GM18858 (cell line): ENCODE data around the gene AK5.

Experiments used
- ATAC-seq: cut with Tn5 transposase; IDR thresholded peaks from one replicate; pipeline ENCODE4 v1.9.1; 2021; ENCODE audit not compliant: unreplicated experiment

The AK5 gene

GRCh38 chr1:77579547-77579946, 297.7 kb downstream of the AK5 start:
- no peak for ATAC-seq

GRCh38 chr1:77582905-77583304, 301.1 kb downstream of the AK5 start:
- ATAC-seq: peak; percentile 59

GRCh38 chr1:77583483-77583882, 301.7 kb downstream of the AK5 start:
- no peak for ATAC-seq

- no peak for ATAC-seq
Measured at GRCh38 chr1:77584884-77585283, 303.1 kb downstream of the AK5 start.

GRCh38 chr1:77585610-77586314, 303.9 kb downstream of the AK5 start:
- ATAC-seq: no peak

- no peak for ATAC-seq
Measured at GRCh38 chr1:77589231-77589630, 307.4 kb downstream of the AK5 start.

- ATAC-seq: no peak
Measured at GRCh38 chr1:77590651-77591050, 308.8 kb downstream of the AK5 start.

- ATAC-seq: no peak
Measured at GRCh38 chr1:77592906-77593305, 311.1 kb downstream of the AK5 start.

- peak; percentile 95 for ATAC-seq
Measured at GRCh38 chr1:77594366-77595112, 312.7 kb downstream of the AK5 start.

GRCh38 chr1:77597310-77597709, 315.5 kb downstream of the AK5 start:
- no peak for ATAC-seq

- no peak for ATAC-seq
Measured at GRCh38 chr1:77605246-77606026, 323.6 kb downstream of the AK5 start.

GRCh38 chr1:77608893-77609292, 327.1 kb downstream of the AK5 start:
- no peak for ATAC-seq
